ENCODE measurements around the gene RDX.

RDX gene

DNA sequence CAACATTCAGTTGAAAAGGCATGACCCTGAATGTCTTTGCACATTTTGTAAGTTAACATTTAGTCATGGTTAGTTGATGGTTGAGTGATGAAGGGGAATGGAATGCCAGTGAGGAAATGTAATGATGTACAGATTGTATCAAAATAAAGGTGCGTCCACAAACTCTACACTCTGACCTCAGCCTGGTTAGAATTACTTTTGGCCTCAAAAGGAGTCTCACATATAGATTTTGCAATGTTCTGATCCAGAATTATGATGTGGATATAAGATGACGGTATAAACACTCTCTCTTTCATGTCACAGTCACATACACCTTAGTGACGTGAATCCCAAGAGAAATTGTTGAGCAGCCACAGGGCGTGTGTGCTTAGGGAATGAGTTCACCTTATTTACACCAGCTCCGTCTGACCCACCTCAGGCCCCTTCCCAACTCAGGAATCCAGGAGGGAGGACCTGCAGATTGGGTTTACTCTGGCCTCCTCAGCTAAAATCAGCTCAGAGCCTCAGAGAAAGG lies 100.1 kb downstream of the RDX start:
- peak; percentile 34; the same call in 1 of the 2 replicates for TF ChIP-seq TEAD4 (IDR thresholded peaks at IDR 0.05)
- TF ChIP-seq, protein P1, sequence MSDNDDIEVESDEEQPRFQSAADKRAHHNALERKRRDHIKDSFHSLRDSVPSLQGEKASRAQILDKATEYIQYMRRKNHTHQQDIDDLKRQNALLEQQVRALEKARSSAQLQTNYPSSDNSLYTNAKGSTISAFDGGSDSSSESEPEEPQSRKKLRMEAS (IDR thresholded peaks at IDR 0.05), result no peak

DNA sequence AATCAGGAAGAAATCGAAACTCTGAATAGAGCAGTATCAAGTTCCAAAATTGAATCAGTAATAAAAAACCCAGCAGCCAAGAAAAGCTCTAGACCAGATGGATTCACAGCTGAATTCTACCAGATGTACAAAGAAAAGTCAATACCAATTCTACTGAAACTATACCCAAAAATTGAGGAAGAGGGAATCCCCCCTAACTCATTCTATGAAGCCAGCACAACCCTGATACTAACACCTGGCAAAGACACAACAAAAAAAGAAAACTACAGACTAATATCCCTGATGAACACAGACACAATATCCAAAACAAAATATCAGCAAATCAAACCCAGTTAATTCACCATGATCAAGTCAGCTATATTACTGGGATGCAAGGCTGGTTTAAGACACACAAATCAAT lies 105.5 kb downstream of the RDX start:
- TF ChIP-seq CEBPB (IDR thresholded peaks at IDR 0.05) (no peak), TCF12 (IDR thresholded peaks at IDR 0.05; ENCODE audit: low read depth) (no peak), NFIC (IDR thresholded peaks at IDR 0.05) (no peak), RAD21 (IDR thresholded peaks at IDR 0.05; ENCODE audit: low read depth) (no peak), EGR1 (IDR thresholded peaks at IDR 0.05) (no peak), FOXM1 (IDR thresholded peaks at IDR 0.05; ENCODE audit: borderline replicate concordance, low read depth) (no peak), ZBTB7A (IDR thresholded peaks at IDR 0.05; ENCODE audit: low read depth) (no peak), TAF1 (IDR thresholded peaks at IDR 0.05; ENCODE audit: low read depth) (no peak), CREB1 (IDR thresholded peaks at IDR 0.05; ENCODE audit: low read depth) (no peak), YY1 (IDR thresholded peaks at IDR 0.05; ENCODE audit: low read depth) (no peak), TEAD4 (IDR thresholded peaks at IDR 0.05) (no peak), EP300 (IDR thresholded peaks at IDR 0.05; ENCODE audit: borderline replicate concordance) (no peak)
- TF ChIP-seq, protein P1 (IDR thresholded peaks at IDR 0.05), result no peak
- TF ChIP-seq, protein P2, sequence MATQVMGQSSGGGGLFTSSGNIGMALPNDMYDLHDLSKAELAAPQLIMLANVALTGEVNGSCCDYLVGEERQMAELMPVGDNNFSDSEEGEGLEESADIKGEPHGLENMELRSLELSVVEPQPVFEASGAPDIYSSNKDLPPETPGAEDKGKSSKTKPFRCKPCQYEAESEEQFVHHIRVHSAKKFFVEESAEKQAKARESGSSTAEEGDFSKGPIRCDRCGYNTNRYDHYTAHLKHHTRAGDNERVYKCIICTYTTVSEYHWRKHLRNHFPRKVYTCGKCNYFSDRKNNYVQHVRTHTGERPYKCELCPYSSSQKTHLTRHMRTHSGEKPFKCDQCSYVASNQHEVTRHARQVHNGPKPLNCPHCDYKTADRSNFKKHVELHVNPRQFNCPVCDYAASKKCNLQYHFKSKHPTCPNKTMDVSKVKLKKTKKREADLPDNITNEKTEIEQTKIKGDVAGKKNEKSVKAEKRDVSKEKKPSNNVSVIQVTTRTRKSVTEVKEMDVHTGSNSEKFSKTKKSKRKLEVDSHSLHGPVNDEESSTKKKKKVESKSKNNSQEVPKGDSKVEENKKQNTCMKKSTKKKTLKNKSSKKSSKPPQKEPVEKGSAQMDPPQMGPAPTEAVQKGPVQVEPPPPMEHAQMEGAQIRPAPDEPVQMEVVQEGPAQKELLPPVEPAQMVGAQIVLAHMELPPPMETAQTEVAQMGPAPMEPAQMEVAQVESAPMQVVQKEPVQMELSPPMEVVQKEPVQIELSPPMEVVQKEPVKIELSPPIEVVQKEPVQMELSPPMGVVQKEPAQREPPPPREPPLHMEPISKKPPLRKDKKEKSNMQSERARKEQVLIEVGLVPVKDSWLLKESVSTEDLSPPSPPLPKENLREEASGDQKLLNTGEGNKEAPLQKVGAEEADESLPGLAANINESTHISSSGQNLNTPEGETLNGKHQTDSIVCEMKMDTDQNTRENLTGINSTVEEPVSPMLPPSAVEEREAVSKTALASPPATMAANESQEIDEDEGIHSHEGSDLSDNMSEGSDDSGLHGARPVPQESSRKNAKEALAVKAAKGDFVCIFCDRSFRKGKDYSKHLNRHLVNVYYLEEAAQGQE (IDR thresholded peaks at IDR 0.05; ENCODE audit: low read depth), result no peak
- TF ChIP-seq, protein P3, sequence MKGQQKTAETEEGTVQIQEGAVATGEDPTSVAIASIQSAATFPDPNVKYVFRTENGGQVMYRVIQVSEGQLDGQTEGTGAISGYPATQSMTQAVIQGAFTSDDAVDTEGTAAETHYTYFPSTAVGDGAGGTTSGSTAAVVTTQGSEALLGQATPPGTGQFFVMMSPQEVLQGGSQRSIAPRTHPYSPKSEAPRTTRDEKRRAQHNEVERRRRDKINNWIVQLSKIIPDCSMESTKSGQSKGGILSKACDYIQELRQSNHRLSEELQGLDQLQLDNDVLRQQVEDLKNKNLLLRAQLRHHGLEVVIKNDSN (IDR thresholded peaks at IDR 0.05), result no peak

DNA sequence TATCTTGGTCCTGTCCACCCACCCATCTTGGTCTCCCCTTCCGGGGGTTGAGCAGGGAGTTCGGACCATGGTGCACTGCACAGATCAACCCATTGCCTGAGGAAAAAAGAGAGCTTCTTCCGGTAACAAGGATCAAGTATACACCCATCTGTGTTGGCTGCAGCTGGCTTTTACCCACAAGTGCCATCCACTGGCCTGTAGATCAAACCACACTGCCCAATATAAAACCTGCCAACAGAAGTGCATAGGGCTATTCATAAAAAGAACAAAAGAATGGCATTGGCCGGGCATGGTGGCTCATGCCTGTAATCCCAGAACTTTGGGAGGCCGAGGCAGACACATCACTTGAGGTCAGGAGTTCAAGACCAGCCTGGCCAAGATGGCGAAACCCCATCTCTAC lies 108.7 kb downstream of the RDX start:
- TF ChIP-seq, protein P3 (IDR thresholded peaks at IDR 0.05), result no peak
- TF ChIP-seq FOXM1 (IDR thresholded peaks at IDR 0.05; ENCODE audit: borderline replicate concordance, low read depth), result no peak
- no peak for TF ChIP-seq TAF1 (IDR thresholded peaks at IDR 0.05; ENCODE audit: low read depth)
- no peak for TF ChIP-seq EGR1 (IDR thresholded peaks at IDR 0.05)
- no peak for TF ChIP-seq TEAD4 (IDR thresholded peaks at IDR 0.05)
- TF ChIP-seq, protein P2 (IDR thresholded peaks at IDR 0.05; ENCODE audit: low read depth), result no peak
- no peak for TF ChIP-seq RAD21 (IDR thresholded peaks at IDR 0.05; ENCODE audit: low read depth)
- TF ChIP-seq ZBTB7A (IDR thresholded peaks at IDR 0.05; ENCODE audit: low read depth), result no peak
- no peak for TF ChIP-seq TCF12 (IDR thresholded peaks at IDR 0.05; ENCODE audit: low read depth)
- no peak for TF ChIP-seq CREB1 (IDR thresholded peaks at IDR 0.05; ENCODE audit: low read depth)
- no peak for TF ChIP-seq YY1 (IDR thresholded peaks at IDR 0.05; ENCODE audit: low read depth)
- TF ChIP-seq, protein P1 (IDR thresholded peaks at IDR 0.05), result no peak
- no peak for TF ChIP-seq EP300 (IDR thresholded peaks at IDR 0.05; ENCODE audit: borderline replicate concordance)
- no peak for TF ChIP-seq CEBPB (IDR thresholded peaks at IDR 0.05)
- TF ChIP-seq NFIC (IDR thresholded peaks at IDR 0.05), result no peak

DNA sequence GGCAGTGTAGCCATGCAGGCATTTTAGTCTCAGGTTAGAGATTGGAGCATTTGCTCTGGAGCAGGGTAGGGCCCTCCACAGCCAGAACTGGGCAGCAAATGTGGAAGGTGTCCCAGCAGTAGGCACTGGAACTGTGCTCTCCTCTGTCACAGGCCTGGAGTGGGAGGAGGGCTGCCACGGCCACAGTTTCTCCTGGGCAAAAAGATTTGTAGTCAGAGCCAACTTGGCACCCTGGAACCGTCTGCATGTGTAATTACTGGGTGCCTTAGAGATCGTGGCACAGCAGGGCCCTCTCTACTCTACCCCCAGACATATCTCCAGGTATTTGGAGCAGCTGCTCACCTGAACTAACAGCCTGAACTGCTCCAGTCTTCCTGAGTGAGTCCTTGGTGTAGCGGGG lies 109.5 kb downstream of the RDX start:
- TF ChIP-seq RAD21 (IDR thresholded peaks at IDR 0.05; ENCODE audit: low read depth) (no peak), TEAD4 (IDR thresholded peaks at IDR 0.05) (no peak), ZBTB7A (IDR thresholded peaks at IDR 0.05; ENCODE audit: low read depth) (no peak), EGR1 (IDR thresholded peaks at IDR 0.05) (no peak), YY1 (IDR thresholded peaks at IDR 0.05; ENCODE audit: low read depth) (no peak), EP300 (IDR thresholded peaks at IDR 0.05; ENCODE audit: borderline replicate concordance) (no peak), CREB1 (IDR thresholded peaks at IDR 0.05; ENCODE audit: low read depth) (no peak), NFIC (IDR thresholded peaks at IDR 0.05) (no peak), TAF1 (IDR thresholded peaks at IDR 0.05; ENCODE audit: low read depth) (no peak), TCF12 (IDR thresholded peaks at IDR 0.05; ENCODE audit: low read depth) (no peak)
- TF ChIP-seq, protein P3 (IDR thresholded peaks at IDR 0.05), result no peak
- TF ChIP-seq, protein P1 (IDR thresholded peaks at IDR 0.05), result no peak
- TF ChIP-seq, protein P2 (IDR thresholded peaks at IDR 0.05; ENCODE audit: low read depth), result no peak
